Right hindlimb (tissue), 1 donor: ENCODE measurements around the gene ZIC4.

Experiments used
- DNase-seq: peaks from one replicate; pipeline ENCODE4 v3.0.0-alpha.2; 2018

The ZIC4 gene

DNA sequence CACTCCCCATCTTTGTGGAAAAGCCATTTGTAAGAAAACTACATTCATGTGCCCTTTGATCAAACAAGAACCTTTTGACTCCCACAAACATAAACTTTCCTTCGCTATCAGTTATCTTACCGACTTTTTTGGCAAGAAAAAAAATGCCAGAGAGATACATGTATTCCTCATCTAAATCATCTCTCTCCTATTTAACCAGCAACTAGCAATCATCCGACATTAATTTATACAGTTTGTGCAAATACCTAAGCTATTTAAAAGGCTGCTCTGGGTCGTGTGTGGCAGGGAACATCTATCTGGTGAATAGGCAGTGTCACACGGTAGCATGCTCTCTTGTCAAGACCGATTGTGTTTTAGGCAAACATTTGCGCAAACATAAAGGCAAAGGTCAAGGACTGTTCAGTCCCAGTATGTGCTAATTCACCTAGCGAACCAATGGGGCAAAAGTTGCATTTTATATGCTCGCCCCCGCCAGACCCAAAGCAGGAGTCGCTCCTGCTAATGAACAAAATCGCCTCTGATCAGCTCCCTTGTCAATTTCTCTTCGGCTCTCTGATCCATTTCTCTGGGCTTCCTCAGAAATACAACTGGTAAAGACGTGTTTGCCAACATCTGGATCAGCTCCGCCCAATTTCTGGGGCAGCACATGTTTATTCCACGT, 37.7 kb downstream of the ZIC4 start:
- no peak for DNase-seq

DNA sequence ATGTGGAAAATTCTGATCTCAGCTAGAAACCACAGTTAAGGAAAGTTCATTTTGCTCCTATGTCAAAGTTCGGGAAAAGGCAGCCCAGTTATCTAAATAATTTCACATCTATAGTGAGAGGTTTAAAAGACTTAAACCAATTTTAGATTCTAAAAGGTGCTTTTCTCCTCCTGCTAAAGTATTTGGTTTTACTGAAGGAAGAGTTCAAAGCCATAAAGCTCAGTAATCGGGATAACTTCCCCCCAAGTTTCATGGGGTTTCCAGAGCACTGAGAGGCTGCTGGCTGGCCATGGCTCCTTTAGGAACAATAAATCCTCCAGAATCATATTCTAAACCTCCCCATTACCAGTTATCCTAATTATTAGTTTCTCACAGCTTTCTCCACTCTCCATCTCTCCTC, 38.2 kb downstream of the ZIC4 start:
- no peak for DNase-seq

- no peak for DNase-seq
Observed at GRCh38 chr3:147367676-147368075, 38.7 kb downstream of the ZIC4 start.

GRCh38 chr3:147365196-147366115, 40.9 kb downstream of the ZIC4 start:
- DNase-seq = no peak

DNA sequence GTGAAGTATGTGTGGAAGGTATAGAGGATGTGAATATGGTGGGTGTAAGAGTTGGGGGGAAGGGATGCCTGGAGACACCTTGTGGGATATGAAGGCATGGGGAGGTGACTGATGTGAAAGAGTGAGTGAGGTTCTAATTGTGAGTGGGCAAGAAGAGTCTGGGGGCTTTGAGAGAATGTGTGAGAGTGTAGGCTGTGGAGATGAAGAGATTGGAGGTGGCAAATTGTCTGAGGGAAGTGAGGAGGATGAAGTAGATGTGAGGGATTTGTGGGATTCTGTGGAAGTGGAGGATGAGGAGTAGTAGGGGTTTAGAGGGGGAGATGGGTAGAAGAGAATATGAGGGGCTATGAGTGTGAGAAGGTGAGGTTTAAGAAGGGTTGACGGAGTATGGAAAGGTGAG, 41.6 kb downstream of the ZIC4 start:
- no peak for DNase-seq

GRCh38 chr3:147361454-147362420, 44.6 kb downstream of the ZIC4 start:
- no peak for DNase-seq

DNA sequence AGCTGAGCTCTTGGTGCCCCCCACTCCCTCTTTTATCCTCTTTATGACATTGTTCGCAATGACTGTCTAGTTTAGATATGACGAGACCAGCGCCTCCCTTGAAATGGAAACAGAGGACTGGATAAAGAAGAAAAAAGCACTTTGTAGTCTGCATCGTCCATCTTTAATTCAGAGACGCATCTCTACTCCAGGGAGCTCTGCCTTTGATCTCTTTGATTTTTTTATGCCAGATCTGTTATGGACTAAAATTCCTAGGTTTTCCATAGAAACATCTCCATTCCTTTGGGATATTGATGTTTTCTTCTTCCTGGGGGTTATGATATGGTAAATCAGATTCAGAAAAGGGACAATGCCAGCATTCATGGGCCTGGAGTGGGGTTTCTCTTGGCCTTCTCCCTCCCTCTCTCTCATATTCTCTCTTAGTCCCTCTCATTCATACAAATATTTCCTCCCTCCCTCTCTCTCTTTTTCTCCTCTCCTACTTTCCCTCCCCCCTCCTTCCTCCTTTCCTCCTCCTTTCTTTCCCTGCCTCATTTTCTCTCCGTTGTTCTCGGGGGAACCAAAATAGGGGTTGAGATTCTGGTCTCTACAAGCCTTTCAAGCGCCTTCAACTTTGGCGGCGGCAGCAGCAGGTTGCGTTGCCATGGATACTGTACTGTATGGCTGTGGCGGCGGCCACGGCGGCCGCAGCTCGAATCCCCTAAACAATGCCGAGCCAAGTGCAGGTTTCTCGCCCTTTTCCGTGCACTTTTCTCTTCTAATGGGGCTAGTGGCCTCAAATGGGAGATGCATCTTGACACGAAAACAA, 45.5 kb downstream of the ZIC4 start:
- DNase-seq = no peak

- DNase-seq = no peak
Observed at GRCh38 chr3:147360051-147360439, 46.3 kb downstream of the ZIC4 start.

- no peak for DNase-seq
Observed at GRCh38 chr3:147359177-147360050, 46.9 kb downstream of the ZIC4 start.

GRCh38 chr3:147358144-147358992, 48.0 kb downstream of the ZIC4 start:
- DNase-seq = no peak

GRCh38 chr3:147356909-147357900, 49.1 kb downstream of the ZIC4 start:
- no peak for DNase-seq

DNA sequence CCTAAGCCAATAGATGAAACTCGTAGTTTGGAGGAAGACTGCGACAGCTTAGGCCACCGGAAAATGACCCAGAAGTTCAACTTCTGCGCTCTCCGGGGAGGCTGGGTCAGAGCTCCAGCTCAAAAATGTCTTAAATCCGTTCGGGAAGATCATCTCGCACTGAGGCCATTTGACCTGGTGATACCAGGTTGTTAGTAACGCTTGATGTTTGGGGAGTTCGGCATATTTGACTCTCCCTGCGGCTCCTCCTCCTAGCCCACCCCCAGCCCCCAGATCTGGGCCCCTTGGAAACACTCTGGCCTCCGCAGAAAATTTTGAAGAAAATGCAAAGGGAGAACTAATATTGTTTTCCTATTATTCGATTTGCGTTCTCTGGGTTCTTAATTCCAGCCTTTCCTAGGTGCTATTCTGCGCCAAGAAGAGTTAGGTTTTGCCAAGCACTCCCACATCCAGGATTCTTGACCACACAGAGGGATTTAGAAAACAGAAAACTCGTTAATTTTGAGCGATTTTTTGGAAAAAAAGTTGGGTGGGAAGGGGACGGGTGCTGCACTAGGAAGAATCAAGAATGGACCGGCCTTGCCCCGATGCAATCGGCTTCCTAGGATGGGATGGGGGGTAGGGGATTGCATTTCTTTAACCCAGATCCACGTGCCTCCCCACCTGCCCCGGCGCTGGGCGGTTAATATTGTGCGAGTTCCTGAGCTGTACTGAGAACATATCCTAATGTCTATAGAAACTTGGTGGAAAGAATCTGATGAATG, 50.0 kb downstream of the ZIC4 start:
- no peak for DNase-seq

GRCh38 chr3:147355753-147356090, 50.6 kb downstream of the ZIC4 start:
- DNase-seq = no peak

GRCh38 chr3:147355084-147355752, 51.1 kb downstream of the ZIC4 start:
- DNase-seq = no peak

DNA sequence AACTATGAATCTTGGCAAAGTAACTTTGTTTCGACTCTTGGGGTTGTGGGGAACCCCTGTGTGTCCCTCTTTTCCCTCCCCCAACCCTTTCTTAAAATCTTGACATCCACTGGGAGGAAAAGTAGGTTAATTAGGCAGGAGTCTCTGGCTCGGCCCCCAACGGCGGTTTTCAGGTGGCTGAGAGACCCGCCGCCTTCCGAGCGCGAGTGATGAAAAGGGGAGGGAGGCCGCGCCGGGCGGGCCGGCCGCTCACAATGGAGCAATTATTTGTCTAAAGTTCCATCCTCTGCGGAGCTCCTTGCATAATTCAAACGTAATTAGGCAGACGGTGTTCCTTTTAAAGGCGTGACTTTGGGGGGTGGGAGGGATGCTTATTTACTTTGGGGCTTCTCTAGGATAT, 51.7 kb downstream of the ZIC4 start:
- DNase-seq = no peak

DNA sequence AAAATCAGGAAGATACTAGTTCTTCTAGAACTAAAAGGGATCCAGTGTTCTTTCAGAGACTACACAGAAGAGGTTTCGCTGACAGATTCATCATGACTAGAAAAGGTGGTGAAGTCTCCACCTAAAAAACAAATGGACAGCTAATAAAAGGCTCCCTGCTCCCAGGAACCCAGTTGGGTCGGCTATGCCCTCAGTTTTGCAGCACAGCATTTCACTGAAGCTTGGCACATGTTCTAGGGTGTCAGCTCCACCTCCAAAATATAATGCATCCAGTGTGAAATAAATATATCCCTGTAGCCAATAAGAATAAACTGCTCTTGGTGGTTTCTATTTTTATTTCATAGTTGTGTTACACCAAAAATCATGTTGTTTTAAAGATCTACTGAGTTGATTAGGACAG, 55.0 kb downstream of the ZIC4 start:
- no peak for DNase-seq

DNA sequence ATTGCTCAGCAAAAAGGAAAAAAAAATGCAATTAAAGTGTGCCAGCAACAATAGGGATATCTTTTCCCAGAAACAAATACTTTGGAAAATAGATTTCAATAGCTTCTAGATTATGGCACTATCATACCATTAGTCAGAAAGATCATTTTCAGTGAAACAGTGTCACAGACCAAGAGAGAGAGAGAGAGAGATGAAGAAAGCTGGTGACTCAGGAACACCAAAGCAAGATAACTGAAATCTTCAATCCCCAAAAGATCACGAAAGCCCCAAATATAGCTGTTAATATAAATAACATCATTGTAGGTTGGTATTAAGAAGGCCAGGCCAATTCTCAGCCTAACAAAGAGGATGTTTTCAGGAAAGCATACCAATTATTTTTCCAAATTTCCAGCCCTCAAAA, 57.4 kb downstream of the ZIC4 start:
- no peak for DNase-seq

- DNase-seq = no peak
Observed at GRCh38 chr3:147343926-147344325, 62.4 kb downstream of the ZIC4 start.
